Stimulated activated memory B cell treated with anti-CD40 and anti-IgM and Interleukin-4, amounts not matched to agents 10 μg/mL and 1 μg/mL and 100 μg/mL, for 72 hours (primary cell): ENCODE data around the gene ARID1B.
A peak's percentile ranks its signal among the peaks of the same experiment; 100 is the strongest.

ENCODE experiments used
- ATAC-seq: fragments of 150-1000 bp; cut with Tn5 transposase; 2 replicates; pipeline ENCODE4 v1.10.0; 2021
- H3K27ac Mint-ChIP-seq: one replicate; pipeline ENCODE4 v1.8.0; 2022; ENCODE audit warnings: mild to moderate bottlenecking, mixed read lengths
- H3K27me3 Mint-ChIP-seq: one replicate; pipeline ENCODE4 v1.8.0; 2022; ENCODE audit warnings: mixed read lengths
- H3K36me3 Mint-ChIP-seq: one replicate; pipeline ENCODE4 v1.8.0; 2022; ENCODE audit warnings: mixed read lengths
- H3K4me1 Mint-ChIP-seq: one replicate; pipeline ENCODE4 v1.8.0; 2022; ENCODE audit warnings: mixed read lengths
- H3K4me3 Mint-ChIP-seq: one replicate; pipeline ENCODE4 v1.8.0; 2022; ENCODE audit warnings: mild to moderate bottlenecking, moderate library complexity, mixed read lengths
- H3K9me3 Mint-ChIP-seq: one replicate; pipeline ENCODE4 v1.8.0; 2022; ENCODE audit warnings: mixed read lengths

Gene ARID1B

GRCh38 chr6:157193443-157193996 lies 416.3 kb downstream of the ARID1B start:
- Mint-ChIP-seq H3K9me3 (no peaks in the 10 kb centered on the region), H3K36me3 (peaks cover 58% of the 10 kb centered on the region), H3K4me1 (no peaks in the 10 kb centered on the region), H3K4me3 (no peak overlapping the region), H3K27me3 (no peaks in the 10 kb centered on the region), H3K27ac (no peak overlapping the region)
- no peak for ATAC-seq

GRCh38 chr6:157194110-157194509 lies 416.9 kb downstream of the ARID1B start:
- Mint-ChIP-seq H3K27me3 (no peaks in the 10 kb centered on the region), H3K4me3 (no peak overlapping the region), H3K9me3 (no peaks in the 10 kb centered on the region), H3K27ac (no peak overlapping the region), H3K36me3 (peaks cover 59% of the 10 kb centered on the region), H3K4me1 (no peaks in the 10 kb centered on the region)
- no peak for ATAC-seq

- no peaks in the 10 kb centered on the region for H3K4me1 Mint-ChIP-seq
- no peaks in the 10 kb centered on the region for H3K9me3 Mint-ChIP-seq
- H3K4me3 Mint-ChIP-seq, result no peak overlapping the region
- no peak for ATAC-seq
- H3K27me3 Mint-ChIP-seq, result no peaks in the 10 kb centered on the region
- H3K36me3 Mint-ChIP-seq, result peaks cover 55% of the 10 kb centered on the region
- no peak overlapping the region for H3K27ac Mint-ChIP-seq
These were observed 417.5 kb downstream of the ARID1B start for GRCh38 chr6:157194643-157195042.

GRCh38 chr6:157196391-157196790 lies 419.2 kb downstream of the ARID1B start:
- H3K4me1 Mint-ChIP-seq, result no peaks in the 10 kb centered on the region
- H3K36me3 Mint-ChIP-seq, result peaks cover 51% of the 10 kb centered on the region
- H3K27ac Mint-ChIP-seq, result no peak overlapping the region

GRCh38 chr6:157198425-157199279 lies 421.5 kb downstream of the ARID1B start:
- Mint-ChIP-seq H3K9me3 (no peaks in the 10 kb centered on the region), H3K27me3 (no peaks in the 10 kb centered on the region), H3K4me1 (no peaks in the 10 kb centered on the region), H3K27ac (no peak overlapping the region), H3K36me3 (peaks cover 55% of the 10 kb centered on the region), H3K4me3 (no peak overlapping the region)
- ATAC-seq, result no peak

More at GRCh38 chr6:157196391-157196790, 419.2 kb downstream of the ARID1B start:
- no peaks in the 10 kb centered on the region for H3K27me3 Mint-ChIP-seq
- H3K9me3 Mint-ChIP-seq, result no peaks in the 10 kb centered on the region
- H3K4me3 Mint-ChIP-seq, result no peak overlapping the region
- no peak for ATAC-seq

- Mint-ChIP-seq H3K4me3 (no peak overlapping the region), H3K27me3 (no peaks in the 10 kb centered on the region), H3K9me3 (no peaks in the 10 kb centered on the region), H3K27ac (no peak overlapping the region), H3K36me3 (peaks cover 61% of the 10 kb centered on the region), H3K4me1 (no peaks in the 10 kb centered on the region)
- ATAC-seq, result no peak
These were observed 422.9 kb downstream of the ARID1B start for GRCh38 chr6:157200117-157200516.

- Mint-ChIP-seq H3K27ac (no peak overlapping the region), H3K36me3 (peaks cover 62% of the 10 kb centered on the region), H3K27me3 (no peaks in the 10 kb centered on the region), H3K4me1 (no peaks in the 10 kb centered on the region), H3K9me3 (no peaks in the 10 kb centered on the region), H3K4me3 (no peak overlapping the region)
- ATAC-seq, result no peak
These were observed 423.4 kb downstream of the ARID1B start for GRCh38 chr6:157200611-157201010.

- Mint-ChIP-seq H3K9me3 (no peaks in the 10 kb centered on the region), H3K36me3 (peaks cover 62% of the 10 kb centered on the region), H3K4me3 (no peak overlapping the region), H3K27me3 (no peaks in the 10 kb centered on the region), H3K4me1 (no peaks in the 10 kb centered on the region), H3K27ac (no peak overlapping the region)
- ATAC-seq, result no peak
These were observed 423.9 kb downstream of the ARID1B start for GRCh38 chr6:157201083-157201482.

- Mint-ChIP-seq H3K27ac (peak overlapping the region; percentile 25), H3K4me3 (no peak overlapping the region), H3K36me3 (peaks cover 57% of the 10 kb centered on the region)
These were observed 426.1 kb downstream of the ARID1B start for GRCh38 chr6:157203312-157203744.

GRCh38 chr6:157203764-157204163 lies 426.6 kb downstream of the ARID1B start:
- H3K4me1 Mint-ChIP-seq, result no peaks in the 10 kb centered on the region
- no peak overlapping the region for H3K4me3 Mint-ChIP-seq
- no peak for ATAC-seq
- H3K27me3 Mint-ChIP-seq, result no peaks in the 10 kb centered on the region
- H3K9me3 Mint-ChIP-seq, result no peaks in the 10 kb centered on the region
- peak overlapping the region; percentile 25 for H3K27ac Mint-ChIP-seq
- peaks cover 54% of the 10 kb centered on the region for H3K36me3 Mint-ChIP-seq

More at GRCh38 chr6:157203312-157203744, 426.1 kb downstream of the ARID1B start:
- H3K9me3 Mint-ChIP-seq, result no peaks in the 10 kb centered on the region
- H3K27me3 Mint-ChIP-seq, result no peaks in the 10 kb centered on the region
- ATAC-seq, result peak; percentile 70
- H3K4me1 Mint-ChIP-seq, result no peaks in the 10 kb centered on the region

GRCh38 chr6:157205473-157206358 lies 428.5 kb downstream of the ARID1B start:
- Mint-ChIP-seq H3K9me3 (no peaks in the 10 kb centered on the region), H3K27ac (no peak overlapping the region), H3K4me1 (no peaks in the 10 kb centered on the region), H3K4me3 (no peak overlapping the region), H3K27me3 (no peaks in the 10 kb centered on the region), H3K36me3 (peaks cover 54% of the 10 kb centered on the region)
- no peak for ATAC-seq

GRCh38 chr6:157206359-157206815 lies 429.2 kb downstream of the ARID1B start:
- no peaks in the 10 kb centered on the region for H3K9me3 Mint-ChIP-seq
- ATAC-seq, result no peak
- no peaks in the 10 kb centered on the region for H3K4me1 Mint-ChIP-seq
- H3K4me3 Mint-ChIP-seq, result no peak overlapping the region
- H3K27ac Mint-ChIP-seq, result no peak overlapping the region
- H3K27me3 Mint-ChIP-seq, result no peaks in the 10 kb centered on the region
- peaks cover 47% of the 10 kb centered on the region for H3K36me3 Mint-ChIP-seq

- Mint-ChIP-seq H3K27ac (no peak overlapping the region), H3K9me3 (no peaks in the 10 kb centered on the region), H3K36me3 (peaks cover 39% of the 10 kb centered on the region), H3K4me3 (no peak overlapping the region), H3K27me3 (no peaks in the 10 kb centered on the region), H3K4me1 (no peaks in the 10 kb centered on the region)
- no peak for ATAC-seq
These were observed 430.4 kb downstream of the ARID1B start for GRCh38 chr6:157207521-157208076.

GRCh38 chr6:157209865-157210530 lies 432.8 kb downstream of the ARID1B start:
- Mint-ChIP-seq H3K27ac (peak overlapping the region; percentile 10), H3K36me3 (peaks cover 34% of the 10 kb centered on the region), H3K4me1 (peaks cover 6% of the 10 kb centered on the region), H3K9me3 (no peaks in the 10 kb centered on the region), H3K27me3 (no peaks in the 10 kb centered on the region), H3K4me3 (no peak overlapping the region)
- ATAC-seq, result no peak
